H1 (cell line): ENCODE data around the gene RRAS2. TPM values are rescaled to one million over a fixed set of nuclear protein-coding genes. Genes with fewer than 3 reads are reported as not detected.

Source experiments
- CTCF ChIA-PET: fragments of 300-600 bp; sonication (Branson Sonifier 250); formaldehyde crosslinking; loops from one replicate; lab custom pipeline; 2021; ENCODE audit not compliant: partially characterized antibody; lab: Charles Lee
- POLR2A ChIA-PET: fragments of 300-600 bp; sonication (Branson Sonifier 250); formaldehyde crosslinking; loops from one replicate; lab custom pipeline; 2021; ENCODE audit warnings: inconsistent platforms; ENCODE audit not compliant: partially characterized antibody; lab: Charles Lee
- DNase-seq, 2 experiments: peaks; one replicate each; pipeline versions ENCODE4 v3.0.0 to v3.0.0-alpha.2; 2010 to 2022; ENCODE audit warnings: low spot score in 2 of 2, low read depth in 1 of 2, mixed read lengths in 1 of 2
- FAIRE-seq: peaks from 2 replicates; lab custom pipeline; 2011; peaks lifted over from hg19 to GRCh38; lab: Jason Lieb, UNC
- H2AFZ ChIP-seq: 2 replicates; pipeline ENCODE4 v1.8.1; 2012; ENCODE audit warnings: low read length, inconsistent platforms
- H2AK5ac ChIP-seq: 2 replicates; pipeline ENCODE4 v1.6.1; 2013; ENCODE audit warnings: low read depth, low read length
- H2BK120ac ChIP-seq: replicated peaks from 2 replicates; pipeline ENCODE3; 2013; ENCODE audit warnings: low read depth, low read length, inconsistent platforms
- H2BK12ac ChIP-seq: 2 replicates; pipeline ENCODE4 v1.6.1; 2013; ENCODE audit warnings: low read depth, low read length
- H2BK15ac ChIP-seq: 2 replicates; pipeline ENCODE4 v1.6.1; 2013; ENCODE audit warnings: low read length
- H2BK20ac ChIP-seq: 2 replicates; pipeline ENCODE4 v1.6.1; 2013; ENCODE audit warnings: low read length
- H2BK5ac ChIP-seq: 2 replicates; pipeline ENCODE4 v1.6.1; 2013; ENCODE audit warnings: low read depth, low read length
- H3K14ac ChIP-seq: 2 replicates; pipeline ENCODE4 v1.6.1; 2013; ENCODE audit warnings: inconsistent platforms; ENCODE audit not compliant: insufficient read length
- H3K18ac ChIP-seq: 2 replicates; pipeline ENCODE4 v1.6.1; 2013; ENCODE audit warnings: low read length; ENCODE audit errors: extremely low read depth
- H3K23ac ChIP-seq: 2 replicates; pipeline ENCODE4 v1.6.1; 2013; ENCODE audit warnings: inconsistent platforms; ENCODE audit not compliant: insufficient read length
- H3K23me2 ChIP-seq: 2 replicates; pipeline ENCODE4 v1.6.1; 2013; ENCODE audit warnings: low read depth, low read length
- H3K27ac ChIP-seq: 2 replicates; pipeline ENCODE4 v1.6.1; 2011; ENCODE audit warnings: low read depth, low read length, inconsistent platforms
- H3K27me3 ChIP-seq, 4 experiments: replicated peaks in 1 of 4; 1 replicate in 1 of 4; 2 replicates in 3 of 4; pipeline versions ENCODE4 v1.6.1 to v1.8.1; 2011 to 2013; ENCODE audit warnings: low read length in 3 of 4, mild to moderate bottlenecking in 3 of 4, inconsistent platforms in 2 of 4, mixed read lengths in 2 of 4, moderate library complexity in 1 of 4; ENCODE audit not compliant: control insufficient read depth in 3 of 4, insufficient read depth in 3 of 4; ENCODE audit errors: extremely low read depth in 1 of 4
- H3K36me3 ChIP-seq, 4 experiments: 2 replicates each; pipeline versions ENCODE4 v1.6.1 to v1.8.1; 2011 to 2013; ENCODE audit warnings: mild to moderate bottlenecking in 4 of 4, low read length in 3 of 4, moderate library complexity in 2 of 4, control low read depth in 1 of 4, inconsistent platforms in 1 of 4; ENCODE audit not compliant: insufficient read depth in 4 of 4, control insufficient read depth in 2 of 4
- H3K4ac ChIP-seq: replicated peaks from 2 replicates; pipeline ENCODE3; 2013; ENCODE audit warnings: low read length, low read depth, mixed read lengths, inconsistent platforms; ENCODE audit not compliant: insufficient read length
- H3K4me1 ChIP-seq, 4 experiments: replicated peaks in 1 of 4; 1 replicate in 1 of 4; 2 replicates in 3 of 4; pipeline versions ENCODE4 v1.6.1 to v1.8.1; 2011 to 2013; ENCODE audit warnings: low read length in 3 of 4, inconsistent platforms in 2 of 4, mixed read lengths in 1 of 4; ENCODE audit not compliant: insufficient read depth in 4 of 4, control insufficient read depth in 3 of 4
- H3K4me2 ChIP-seq, 2 experiments: 2 replicates each; pipeline versions ENCODE4 v1.6.1 to v1.8.1; 2011 to 2013; ENCODE audit warnings: low read depth in 2 of 2, low read length in 2 of 2, control low read depth in 1 of 2, inconsistent platforms in 1 of 2, mild to moderate bottlenecking in 1 of 2; ENCODE audit not compliant: insufficient read depth in 1 of 2
- H3K4me3 ChIP-seq, 4 experiments: fragments of 200-600, 300-600 bp in 1 of 4; sonication (generic), shearing (Covaris generic), sonication (Bioruptor Twin) in 1 of 4; 2 replicates each; pipeline versions ENCODE4 v1.5.1 to v1.8.1; 2011 to 2016; ENCODE audit warnings: low read length in 4 of 4, low read depth in 3 of 4, control low read depth in 2 of 4, inconsistent platforms in 2 of 4, mild to moderate bottlenecking in 2 of 4, mixed read lengths in 1 of 4, moderate library complexity in 1 of 4; ENCODE audit not compliant: insufficient read depth in 2 of 4; ENCODE audit errors: extremely low read depth in 1 of 4
- H3K56ac ChIP-seq: replicated peaks from 2 replicates; pipeline ENCODE3; 2013; ENCODE audit warnings: low read depth, mild to moderate bottlenecking, mixed read lengths, low read length, inconsistent platforms; ENCODE audit not compliant: insufficient read length
- H3K79me1 ChIP-seq: 2 replicates; pipeline ENCODE4 v1.6.1; 2013; ENCODE audit warnings: low read depth, low read length, control low read depth
- H3K79me2 ChIP-seq, 2 experiments: 2 replicates each; pipeline versions ENCODE4 v1.6.1 to v1.8.1; 2012 to 2013; ENCODE audit warnings: low read length in 2 of 2, mild to moderate bottlenecking in 2 of 2, inconsistent platforms in 1 of 2; ENCODE audit not compliant: insufficient read depth in 2 of 2, control insufficient read depth in 1 of 2
- H3K9ac ChIP-seq, 4 experiments: replicated peaks in 1 of 4; 1 replicate in 1 of 4; 2 replicates in 3 of 4; pipeline versions ENCODE4 v1.6.1 to v1.8.1; 2011 to 2013; ENCODE audit warnings: low read depth in 3 of 4, low read length in 3 of 4, control low read depth in 2 of 4, mild to moderate bottlenecking in 2 of 4, moderate library complexity in 2 of 4, inconsistent platforms in 1 of 4; ENCODE audit errors: extremely low read depth in 1 of 4
- H3K9me3 ChIP-seq, 2 experiments: 2 replicates each; pipeline versions ENCODE4 v1.6.1 to v1.8.1; 2012 to 2013; ENCODE audit warnings: mild to moderate bottlenecking in 2 of 2, moderate library complexity in 2 of 2, control low read depth in 1 of 2, inconsistent platforms in 1 of 2, low read depth in 1 of 2, low read length in 1 of 2, mixed read lengths in 1 of 2; ENCODE audit not compliant: insufficient read depth in 2 of 2
- H4K20me1 ChIP-seq, 2 experiments: replicated peaks in 1 of 2; 2 replicates each; pipeline versions ENCODE3 to v1.8.1; 2011 to 2013; ENCODE audit warnings: inconsistent platforms in 2 of 2, low read length in 2 of 2, mild to moderate bottlenecking in 1 of 2; ENCODE audit not compliant: insufficient read depth in 2 of 2, control insufficient read depth in 1 of 2
- H4K5ac ChIP-seq: 2 replicates; pipeline ENCODE4 v1.6.1; 2013; ENCODE audit warnings: low read length, low read depth, mixed read lengths, inconsistent platforms; ENCODE audit not compliant: insufficient read length
- H4K8ac ChIP-seq: 2 replicates; pipeline ENCODE4 v1.8.0; 2013; ENCODE audit warnings: mild to moderate bottlenecking, moderate library complexity, low read length, inconsistent platforms; ENCODE audit not compliant: insufficient read depth; ENCODE audit errors: extremely low read depth
- H4K91ac ChIP-seq: replicated peaks from 2 replicates; pipeline ENCODE3; 2013; ENCODE audit warnings: low read length, mixed read lengths, inconsistent platforms; ENCODE audit not compliant: insufficient read length
- CHD2 ChIP-seq: IDR thresholded peaks from 2 replicates; pipeline ENCODE4 v1.6.1; 2012; ENCODE audit warnings: low read length, improper control_type of control experiment
- GABPA ChIP-seq: IDR thresholded peaks from 2 replicates; pipeline ENCODE4 v1.6.1; 2011; ENCODE audit warnings: mild to moderate bottlenecking, low read length, moderate library complexity, borderline replicate concordance; ENCODE audit not compliant: insufficient read depth
- TEAD4 ChIP-seq: IDR thresholded peaks from 2 replicates; pipeline ENCODE4 v1.6.1; 2012; ENCODE audit warnings: low read depth, low read length, inconsistent platforms, mixed read lengths
- WGBS, 2 experiments: shearing (Covaris generic) in 1 of 2; methylation state at CpG; one replicate each; pipeline versions ENCODE4 v1.1.6 to v1.1.7; 2013 to 2015; ENCODE audit warnings: low lambda C conversion rate in 2 of 2, mixed read lengths in 2 of 2, inconsistent platforms in 1 of 2, low coverage in 1 of 2, missing lambda C conversion rate in 1 of 2; ENCODE audit not compliant: insufficient replicate concordance in 2 of 2, insufficient coverage in 1 of 2, insufficient read length in 1 of 2; ENCODE audit errors: extremely low coverage in 1 of 2, missing lambda C conversion rate in 1 of 2; 5-methylcytosine and 5-hydroxymethylcytosine counted together
- polyA plus RNA-seq, 7 experiments: library from polyadenylated mRNA; depleted of rRNA in 3 of 7; stranded (reverse) in 5 of 7; unstranded in 2 of 7; fragments of >200 nt in 5 of 7; fragments of 200-250 nt in 2 of 7; gene quantifications; 1 replicate in 5 of 7; 2 replicates in 1 of 7; 4 replicates in 1 of 7; pipeline versions ENCODE4 v1.2.1 to v1.2.3, GENCODE V29; 2011 to 2013; ENCODE audit warnings: missing spikeins in 2 of 7, mixed read lengths in 2 of 7
- total RNA-seq: library from RNA; stranded (reverse); fragmentation: NEBNext Ultra II Directional; extraction: Animal tissue kit (Norgen Biotek cat#: 25700); gene quantifications from 2 replicates; pipeline ENCODE4 v1.2.1, GENCODE V29; 2021

Gene RRAS2
- total and polyA plus RNA-seq, 2 of the 8 experiments (the other 6 are each of a cell fraction or from before 2014, with no cell fraction given): 72.3 to 234 TPM

DNA sequence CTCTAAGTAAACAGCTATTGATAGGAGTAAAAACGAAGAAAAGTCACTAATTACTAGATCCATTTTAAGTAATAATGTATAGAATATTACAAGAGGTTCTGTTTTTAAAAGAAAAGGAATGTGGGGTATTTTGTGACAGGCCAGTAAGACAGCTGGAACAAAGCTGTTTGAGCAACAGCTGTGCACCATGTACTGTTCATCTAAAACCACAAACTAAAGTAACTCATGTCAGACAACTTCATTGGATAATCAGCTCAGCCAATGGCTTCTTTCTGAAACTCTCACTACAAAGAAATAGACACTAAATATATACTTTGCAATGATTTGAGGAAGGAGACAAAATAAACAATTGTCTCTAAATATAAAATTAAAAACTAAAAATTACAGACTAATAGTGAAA lies 16.1 kb downstream of the RRAS2 start:
- Histone ChIP-seq H4K5ac (no peak overlapping the region), H3K9me3 (no peaks in the 10 kb centered on the region), H2BK120ac (peak overlapping the region; percentile 29), H3K27ac (no peak overlapping the region), H3K4ac (no peak overlapping the region), H3K4me2 (no peak overlapping the region; a peak in 1 of 4 replicates), H3K23ac (no peak overlapping the region), H3K4me3 (peak overlapping the region in 1 of 4 experiments; percentile 64; a peak in 1 of 8 replicates), H2BK15ac (no peak overlapping the region), H3K56ac (no peak overlapping the region), H2BK5ac (no peak overlapping the region), H3K9ac (no peak overlapping the region), H3K4me1 (peaks cover 0 to 29% (median 7%) of the 10 kb centered on the region in 4 experiments; a peak in 5 of 7 replicates), H3K79me2 (peaks cover 25 to 95% of the 10 kb centered on the region in 2 experiments), H3K14ac (no peak overlapping the region), H2AK5ac (no peak overlapping the region), H3K23me2 (peaks cover 5% of the 10 kb centered on the region), H3K18ac (no peak overlapping the region), H4K8ac (no peak overlapping the region), H4K20me1 (no peaks in the 10 kb centered on the region), H3K36me3 (no peaks in the 10 kb centered on the region; a peak in 1 of 8 replicates), H3K27me3 (no peaks in the 10 kb centered on the region), H2AFZ (no peak overlapping the region), H2BK12ac (no peak overlapping the region), H4K91ac (no peak overlapping the region), H2BK20ac (no peak overlapping the region), H3K79me1 (no peaks in the 10 kb centered on the region)
- CTCF ChIA-PET: interaction anchor here (1.2 to 5.6 kb wide), 8 partner anchors 10 to 113 kb away, joined by 3 to 49 read pairs (median 5); no protein-coding TSS in a partner anchor
- POLR2A ChIA-PET: interaction anchor here (1.0 to 4.5 kb wide), 16 partner anchors 8 to 79 kb away, joined by 3 to 18 read pairs (median 6); no protein-coding TSS in a partner anchor
- 85% methylated on average over 1 of the region's 1 CpG; no CpG with 5 or more reads in 1 of the 2 experiments for WGBS, 2 experiments
- DNase-seq (no peak), FAIRE-seq (no peak)
- no peak for TF ChIP-seq CHD2
- no peak for TF ChIP-seq TEAD4
- TF ChIP-seq GABPA: no peak
